OCI-LY3 (cell line): ENCODE data around the gene PRKCE.

ENCODE experiments used
- CTCF ChIP-seq: fragments of 200-600, 300-600 bp; sonication (generic); IDR thresholded peaks from 2 replicates; pipeline ENCODE4 v1.5.1; 2014; ENCODE audit warnings: antibody characterized with exemption, low read length, low read depth
- EZH2phosphoT487 ChIP-seq: fragments of 200-600 bp; shearing (Covaris generic); IDR thresholded peaks from 2 replicates; pipeline ENCODE4 v1.6.1; 2018; ENCODE audit warnings: antibody characterized with exemption, mixed run types, low read depth

- TF ChIP-seq CTCF (no peak), EZH2phosphoT487 (no peak)
Measured at GRCh38 chr2:45860136-45861121, 209.0 kb downstream of the PRKCE start.
